HG03196 (cell line): ENCODE measurements around the gene DGKQ.
"Not testable (repeated sequence)": the region's sequence is repeated elsewhere in the genome, so short reads cannot be mapped to it uniquely, and the experiment has no call there.

Source experiments
- ATAC-seq: cut with Tn5 transposase; IDR thresholded peaks from one replicate; pipeline ENCODE4 v1.9.1; 2021; ENCODE audit not compliant: unreplicated experiment

The DGKQ gene

GRCh38 chr4:929096-929765, 44.1 kb downstream of the DGKQ start:
- no peak for ATAC-seq

DNA sequence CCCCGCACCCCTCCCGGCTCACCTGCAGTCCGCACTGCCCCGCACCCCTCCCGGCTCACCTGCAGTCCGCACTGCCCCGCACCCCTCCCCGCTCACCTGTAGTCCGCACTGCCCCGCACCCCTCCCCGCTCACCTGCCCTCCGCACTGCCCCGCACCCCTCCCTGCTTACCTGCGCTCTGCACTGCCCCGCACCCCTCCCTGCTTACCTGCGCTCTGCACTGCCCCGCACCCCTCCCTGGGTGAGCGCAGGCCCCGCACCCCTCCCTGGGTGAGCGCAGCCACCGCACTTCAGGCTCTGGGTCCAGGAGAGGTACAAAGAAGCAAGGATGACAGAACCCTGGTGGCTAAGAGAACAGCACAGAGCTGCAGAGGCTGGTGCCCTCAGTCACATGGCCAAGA, 45.8 kb downstream of the DGKQ start:
- ATAC-seq: not testable (repeated sequence)

DNA sequence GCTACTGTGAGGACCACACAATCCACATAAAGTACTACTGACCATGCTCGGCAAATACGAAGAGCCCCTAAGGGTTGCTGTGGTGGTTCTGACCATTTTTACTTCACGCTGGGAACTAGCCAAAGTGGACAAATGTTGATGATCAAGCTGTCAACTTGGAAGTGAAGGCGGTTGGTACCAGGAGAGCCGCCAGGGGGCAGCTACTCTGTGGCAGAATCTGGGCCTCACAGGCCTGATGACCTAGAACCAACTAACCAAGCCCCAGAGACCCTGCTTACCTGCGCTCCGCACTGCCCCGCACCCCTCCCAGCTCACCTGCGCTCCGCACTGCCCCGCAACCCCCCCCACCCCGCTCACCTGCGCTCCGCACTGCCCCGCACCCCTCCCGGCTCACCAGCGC, 46.8 kb downstream of the DGKQ start:
- no peak for ATAC-seq

DNA sequence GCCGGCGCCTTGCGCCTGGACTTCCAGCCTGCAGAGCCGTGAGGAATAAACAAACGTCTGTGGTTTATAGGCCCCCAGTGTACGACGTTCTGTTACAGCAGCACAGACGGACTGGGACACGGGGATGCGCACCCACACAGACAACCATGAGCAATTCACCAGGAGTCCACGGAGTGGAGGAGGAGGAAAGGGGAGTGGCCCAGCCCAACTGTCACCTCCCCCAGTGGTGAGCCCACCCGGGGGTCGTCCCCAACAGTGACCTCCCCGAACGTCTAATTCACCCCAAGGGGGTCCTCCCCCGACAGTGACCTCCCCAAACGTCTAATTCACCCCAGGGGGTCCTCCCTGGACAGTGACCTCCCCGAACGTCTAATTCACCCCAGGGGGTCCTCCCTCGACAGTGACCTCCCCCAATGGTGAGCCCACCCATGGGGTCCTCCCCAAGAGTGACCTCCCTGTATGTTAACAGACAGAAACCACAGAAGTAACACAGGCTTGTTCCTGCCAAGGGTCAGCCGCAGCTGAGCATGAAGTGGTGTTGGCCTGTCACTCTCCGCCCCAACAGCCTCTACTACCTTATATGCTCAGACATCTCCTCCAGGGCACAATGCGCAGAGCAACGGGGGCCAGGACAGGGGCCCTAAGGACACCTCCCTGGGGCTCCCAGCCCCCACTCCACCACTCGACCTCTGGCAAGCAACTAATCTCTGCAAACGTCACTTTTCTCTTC, 47.4 kb downstream of the DGKQ start:
- no peak for ATAC-seq

DNA sequence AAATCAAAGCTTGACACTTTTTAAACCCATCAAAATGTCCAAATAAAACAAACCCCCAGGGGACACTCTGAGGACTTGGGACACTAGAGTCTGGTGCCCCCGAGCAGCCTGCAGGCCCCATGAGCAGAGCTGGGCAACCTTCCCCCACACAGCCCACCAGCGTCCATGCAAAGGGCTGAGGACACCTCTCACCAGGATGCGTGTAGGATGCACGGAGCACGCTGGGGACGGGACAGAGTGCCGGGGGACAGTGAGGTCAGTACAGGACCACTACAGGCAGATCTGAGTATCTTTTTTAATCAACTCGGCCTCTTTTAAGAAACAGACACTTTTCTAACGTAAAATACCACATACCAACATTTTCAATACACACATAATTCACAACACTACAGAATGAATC, 48.2 kb downstream of the DGKQ start:
- ATAC-seq: no peak

- ATAC-seq: no peak
Measured at GRCh38 chr4:924107-925096, 49.0 kb downstream of the DGKQ start.

DNA sequence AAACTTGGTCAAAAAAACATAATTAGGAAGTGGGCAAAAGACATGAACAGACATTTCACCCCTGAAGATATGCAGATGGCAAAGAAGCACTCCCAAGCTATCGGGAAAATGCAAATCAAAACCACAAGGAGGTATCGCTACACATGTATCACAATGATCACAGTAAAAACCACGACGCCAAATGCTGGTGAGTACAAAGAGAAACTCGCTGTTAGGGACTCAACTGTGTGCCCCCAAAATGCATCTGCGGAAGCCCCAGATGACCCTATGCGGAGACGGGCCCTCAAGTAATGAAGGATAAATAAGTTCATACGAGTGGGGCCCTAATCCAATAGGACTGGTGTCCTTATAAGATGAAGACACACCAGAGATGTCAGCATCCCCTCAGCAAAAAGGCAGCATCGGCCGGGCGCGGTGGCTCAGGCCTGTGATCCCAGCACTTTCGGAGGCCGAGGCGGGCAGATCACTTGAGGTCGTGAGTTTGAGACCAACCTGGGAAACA, 51.5 kb downstream of the DGKQ start:
- no peak for ATAC-seq

DNA sequence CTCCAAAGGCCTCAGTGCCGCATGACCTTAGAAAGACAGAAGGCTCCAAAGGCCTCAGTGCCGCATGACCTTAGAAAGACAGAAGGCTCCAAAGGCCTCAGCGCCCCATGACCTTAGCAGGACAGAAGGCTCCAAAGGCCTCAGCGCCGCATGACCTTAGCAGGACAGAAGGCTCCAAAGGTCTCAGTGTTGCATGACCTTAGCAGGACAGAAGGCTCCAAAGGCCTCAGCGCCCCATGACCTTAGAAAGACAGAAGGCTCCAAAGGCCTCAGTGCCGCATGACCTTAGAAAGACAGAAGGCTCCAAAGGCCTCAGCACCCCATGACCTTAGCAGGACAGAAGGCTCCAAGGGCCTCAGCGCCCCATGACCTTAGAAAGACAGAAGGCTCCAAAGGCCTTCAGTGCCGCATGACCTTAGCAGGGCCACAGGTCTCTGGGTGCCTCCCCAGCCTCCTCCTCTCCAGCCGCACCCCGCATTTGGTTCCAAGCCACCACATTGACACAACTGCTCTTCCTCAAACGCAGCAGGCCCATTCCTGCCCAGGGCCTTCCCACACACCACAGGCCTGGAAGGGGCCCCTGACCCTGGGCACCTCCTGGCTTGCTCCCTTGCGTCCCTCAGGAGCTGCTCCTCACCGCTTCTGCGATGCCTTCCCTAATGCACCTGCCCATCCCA, 54.2 kb downstream of the DGKQ start:
- not testable (repeated sequence) for ATAC-seq

DNA sequence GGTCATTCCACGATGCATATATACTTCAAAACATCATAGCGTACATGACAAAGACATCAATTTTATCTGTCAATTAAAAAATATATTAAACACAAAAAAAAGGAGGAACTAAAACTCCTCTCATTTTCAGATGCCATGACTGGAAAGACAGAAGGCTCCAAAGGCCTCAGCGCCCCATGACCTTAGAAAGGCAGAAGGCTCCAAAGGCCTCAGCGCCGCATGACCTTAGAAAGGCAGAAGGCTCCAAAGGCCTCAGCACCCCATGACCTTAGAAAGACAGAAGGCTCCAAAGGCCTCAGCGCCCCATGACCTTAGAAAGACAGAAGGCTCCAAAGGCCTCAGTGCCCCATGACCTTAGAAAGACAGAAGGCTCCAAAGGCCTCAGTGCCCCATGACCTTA, 54.8 kb downstream of the DGKQ start:
- ATAC-seq: not testable (repeated sequence)

DNA sequence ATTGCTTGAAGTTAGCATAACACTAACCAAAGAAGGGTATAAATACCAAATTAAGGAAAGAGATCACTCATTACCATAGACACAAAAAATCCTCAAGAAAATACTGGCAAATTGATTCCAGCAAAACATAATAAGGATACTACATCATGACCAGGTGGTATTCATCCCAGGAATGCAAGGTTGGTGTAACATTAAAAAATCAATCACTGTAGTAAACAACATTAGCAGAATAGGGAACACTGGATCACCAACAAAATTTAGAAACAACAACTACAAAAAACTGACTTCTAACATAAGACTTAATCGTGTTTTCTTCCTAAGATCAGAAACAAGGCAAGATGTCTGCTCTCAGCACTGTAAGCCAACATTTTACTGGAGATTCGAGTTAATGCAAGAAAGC, 55.4 kb downstream of the DGKQ start:
- ATAC-seq: no peak

DNA sequence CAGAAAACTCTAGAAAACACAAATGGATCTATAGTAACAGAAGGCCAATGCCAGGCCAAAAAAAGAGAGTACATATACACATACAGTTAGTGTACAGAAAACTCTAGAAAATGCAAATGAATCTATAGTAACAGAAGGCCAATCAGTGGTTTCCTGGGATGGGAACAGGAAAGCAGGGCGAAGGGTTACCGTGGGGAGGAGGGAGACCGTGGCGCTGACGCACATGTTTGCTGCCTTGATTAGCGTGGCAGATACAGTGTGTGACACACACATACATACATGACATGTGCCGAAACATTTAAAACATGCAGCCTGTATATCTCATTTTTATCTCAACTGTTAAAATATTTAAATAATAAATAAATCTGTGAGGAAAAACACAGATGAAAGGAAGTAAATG, 55.9 kb downstream of the DGKQ start:
- no peak for ATAC-seq

DNA sequence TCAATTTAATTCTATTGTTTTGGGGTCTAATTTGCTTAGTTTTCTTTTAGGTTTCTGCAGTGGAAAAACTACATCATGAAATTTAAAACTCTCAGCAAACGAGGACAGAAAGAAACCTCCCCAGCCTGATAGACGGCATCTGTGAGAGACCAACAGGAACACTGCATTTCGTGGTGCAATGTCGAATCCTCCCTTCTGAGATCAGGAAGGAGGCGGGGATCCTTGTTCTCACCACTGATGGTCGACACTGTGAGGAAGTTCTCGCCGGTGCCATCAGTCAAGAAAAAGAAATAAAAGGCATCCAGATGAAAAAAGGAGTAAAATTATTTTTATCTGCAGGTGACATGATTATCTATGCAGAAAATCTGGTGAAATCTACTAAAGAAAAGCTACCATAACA, 57.8 kb downstream of the DGKQ start:
- ATAC-seq: no peak

GRCh38 chr4:915041-915474, 58.3 kb downstream of the DGKQ start:
- no peak for ATAC-seq

DNA sequence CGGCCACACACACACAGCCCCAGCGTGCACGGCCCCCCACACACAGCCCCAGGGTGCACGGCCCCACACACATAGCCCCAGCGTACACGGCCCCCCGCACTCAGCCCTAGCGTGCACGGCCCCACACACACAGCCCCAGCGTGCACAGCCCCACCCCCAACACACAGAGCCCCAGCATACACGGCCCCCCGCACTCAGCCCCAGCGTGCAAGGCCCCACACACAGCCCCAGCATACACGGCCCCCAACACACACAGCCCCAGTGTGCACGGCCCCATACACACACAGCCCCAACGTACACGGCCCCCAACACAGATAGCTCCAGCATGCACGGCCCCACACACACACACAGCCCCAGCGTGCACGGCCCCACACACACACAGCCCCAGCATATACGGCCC, 58.8 kb downstream of the DGKQ start:
- ATAC-seq: no peak

- no peak for ATAC-seq
Measured at GRCh38 chr4:913280-913618, 60.1 kb downstream of the DGKQ start.

DNA sequence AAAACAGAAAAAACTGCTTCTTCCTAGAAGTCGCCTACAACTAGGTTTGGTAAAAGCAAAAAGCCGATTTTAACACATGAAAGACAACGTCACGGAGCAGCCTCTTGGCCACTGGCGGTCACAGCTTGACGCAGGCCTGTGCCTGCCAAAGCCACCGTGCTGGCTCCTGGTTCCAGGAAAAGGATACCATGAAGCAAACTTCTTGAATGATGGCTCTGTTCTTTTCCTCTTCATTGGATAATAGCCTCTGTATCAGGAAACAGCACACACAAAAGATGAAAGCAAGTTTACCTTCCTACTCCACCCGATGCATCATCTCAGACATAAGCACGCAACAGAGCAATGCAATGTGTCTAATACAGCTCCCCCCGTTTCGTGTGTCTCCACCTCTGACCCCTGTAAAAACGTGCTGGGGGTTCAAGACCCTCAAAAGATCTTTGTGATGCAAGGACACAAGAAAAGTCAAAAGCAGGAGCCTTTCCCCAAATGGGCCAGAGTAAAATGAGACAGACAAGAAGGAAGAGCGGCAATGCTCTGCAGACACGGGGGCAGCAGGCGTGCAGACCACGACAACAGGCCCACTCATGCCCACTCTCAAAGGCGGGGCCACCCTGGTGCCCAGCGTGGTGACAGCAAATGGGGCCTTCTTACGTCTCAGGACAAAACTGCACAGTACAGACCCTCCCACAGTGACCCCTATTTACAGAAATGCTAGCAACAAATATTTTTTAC, 60.7 kb downstream of the DGKQ start:
- no peak for ATAC-seq

DNA sequence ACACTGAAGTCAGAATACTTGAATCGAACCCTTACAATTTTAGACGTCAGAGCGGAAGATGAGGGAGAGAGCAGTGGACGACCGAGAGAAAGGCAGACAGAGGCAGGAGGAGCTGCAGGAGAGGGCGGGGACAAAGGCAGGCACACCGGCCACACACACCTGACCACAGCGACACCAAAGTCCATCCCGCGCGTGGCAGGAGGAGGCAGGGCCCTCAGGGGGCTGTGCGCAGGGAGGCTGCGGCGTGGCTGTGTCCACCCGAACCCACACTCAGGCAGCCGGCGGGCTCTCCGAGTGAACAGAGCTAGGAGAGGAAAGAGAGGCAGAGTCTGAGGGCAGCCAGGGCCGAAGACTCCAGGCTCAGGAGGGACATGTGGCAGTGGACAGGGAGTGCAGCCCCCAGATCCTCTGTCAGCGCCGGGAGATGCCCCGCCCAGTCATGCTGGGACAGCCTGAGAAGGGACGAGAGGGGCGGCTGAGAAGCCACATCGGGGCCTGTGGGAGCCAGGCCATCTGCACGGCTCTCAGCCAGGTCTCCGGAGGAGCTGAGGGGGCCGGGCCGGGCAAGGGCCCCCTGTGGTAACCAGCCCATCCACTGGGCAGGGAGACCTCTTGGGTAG, 61.4 kb downstream of the DGKQ start:
- no peak for ATAC-seq

- no peak for ATAC-seq
Measured at GRCh38 chr4:911221-911751, 62.1 kb downstream of the DGKQ start.

DNA sequence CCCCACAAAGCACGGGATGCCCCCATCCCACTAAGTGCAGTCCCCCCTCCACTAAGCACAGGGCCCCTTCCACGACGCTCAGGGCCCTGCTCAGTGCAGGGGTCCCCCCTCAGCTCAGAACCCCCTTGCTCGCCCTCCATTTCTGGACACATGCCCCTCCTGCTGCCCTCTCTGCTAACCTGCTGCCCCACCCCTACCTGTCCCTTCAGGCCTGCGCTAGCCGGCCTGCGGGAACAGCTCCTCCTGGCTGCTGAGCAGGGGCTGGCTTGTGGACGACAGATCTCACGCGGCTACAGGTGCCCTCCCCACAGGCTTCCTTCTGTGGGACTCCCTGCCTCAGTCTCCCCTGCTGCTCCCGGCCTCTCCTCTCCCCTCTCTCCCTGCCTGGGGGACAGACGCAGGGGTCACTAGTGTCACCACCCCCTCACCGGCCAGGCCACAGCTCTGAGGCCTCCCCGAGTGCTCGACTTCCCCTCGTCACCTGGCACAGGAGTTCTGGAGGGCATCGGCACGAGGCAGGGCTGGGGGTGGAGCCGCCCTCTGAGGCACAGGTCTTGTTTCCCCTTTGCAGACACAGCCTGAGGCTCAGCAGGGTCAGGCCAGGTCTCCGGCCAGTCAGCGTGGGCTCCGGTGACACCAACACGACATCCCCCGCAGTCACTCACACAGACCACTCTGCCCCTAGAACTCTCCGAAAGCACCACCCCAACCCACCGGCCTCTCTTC, 62.8 kb downstream of the DGKQ start:
- ATAC-seq: no peak
